C4-2B (cell line): Measurements from ENCODE around the gene KIAA1549.

Experiments
- CTCF ChIP-seq: fragments of 450-650 bp; conservative IDR thresholded peaks from 2 replicates; pipeline ENCODE4 v1.5.1; 2017; ENCODE audit warnings: mild to moderate bottlenecking
- ZFX ChIP-seq: fragments of 450-650 bp; IDR thresholded peaks from 2 replicates; pipeline ENCODE4 v1.6.1; 2017

- no peak for TF ChIP-seq CTCF
- no peak for TF ChIP-seq ZFX
These were observed 100.2 kb downstream of the KIAA1549 start for GRCh38 chr7:138880881-138881578.
